Activated naive CD4-positive, alpha-beta T cell treated with anti-CD3 and anti-CD28 coated beads for 36 hours (primary cell): Measurements from ENCODE around the gene CD248. TPM values are rescaled to one million over a fixed set of nuclear protein-coding genes. Genes with fewer than 3 reads are reported as not detected.
A peak's percentile ranks its signal among the peaks of the same experiment; 100 is the strongest.
"Not testable (repeated sequence)": the region's sequence is repeated elsewhere in the genome, so short reads cannot be mapped to it uniquely, and the experiment has no call there.

Experiments used
- CTCF ChIA-PET: fragments of 350-600 bp; sonication (Branson Sonifier 250); formaldehyde crosslinking; loops from one replicate; lab custom pipeline; 2021; ENCODE audit warnings: antibody characterized with exemption; lab: Charles Lee
- DNase-seq: peaks from one replicate; pipeline ENCODE4 v3.0.0-alpha.2; 2020
- H3K27ac Mint-ChIP-seq: one replicate; pipeline ENCODE4 v1.8.0; 2021; ENCODE audit warnings: mild to moderate bottlenecking, mixed read lengths
- H3K27me3 Mint-ChIP-seq: one replicate; pipeline ENCODE4 v1.8.0; 2021; ENCODE audit warnings: low read depth, mixed read lengths
- H3K36me3 Mint-ChIP-seq: one replicate; pipeline ENCODE4 v1.8.0; 2021; ENCODE audit warnings: low read depth, mixed read lengths
- H3K4me1 Mint-ChIP-seq: one replicate; pipeline ENCODE4 v1.8.0; 2021; ENCODE audit warnings: low read depth, mixed read lengths
- H3K4me3 Mint-ChIP-seq: one replicate; pipeline ENCODE4 v1.8.0; 2021; ENCODE audit warnings: mild to moderate bottlenecking, moderate library complexity, mixed read lengths
- H3K9me3 Mint-ChIP-seq: one replicate; pipeline ENCODE4 v1.8.0; 2021; ENCODE audit warnings: mixed read lengths
- intact Hi-C: fragments of 100-400 bp; cut with micrococcal nuclease; formaldehyde crosslinking; loops from one replicate; pipeline ENCODE4 v1.15.1; 2023
- total RNA-seq, 2 experiments: library from RNA; stranded (reverse); gene quantifications; one replicate each; pipeline ENCODE4 v1.2.3, GENCODE V29; 2021

CD248 gene
- total RNA-seq, 2 experiments from 2014 or later = 0.15 to 0.26 TPM

- peak overlapping the region; percentile 17 for H3K27ac Mint-ChIP-seq
- CTCF ChIA-PET = interaction anchor here (4.1 kb wide), 1 partner anchor 12 kb away, joined by 23 read pairs; no protein-coding TSS in a partner anchor
- H3K4me3 Mint-ChIP-seq = no peak overlapping the region
- peaks cover 5% of the 10 kb centered on the region for H3K9me3 Mint-ChIP-seq
- intact Hi-C loops = no loop called here
- DNase-seq = no peak
- no peaks in the 10 kb centered on the region for H3K36me3 Mint-ChIP-seq
- H3K4me1 Mint-ChIP-seq = peaks cover 60% of the 10 kb centered on the region
- H3K27me3 Mint-ChIP-seq = no peaks in the 10 kb centered on the region
These were observed 2.0 kb downstream of the CD248 start for GRCh38 chr11:66314561-66315497.

DNA sequence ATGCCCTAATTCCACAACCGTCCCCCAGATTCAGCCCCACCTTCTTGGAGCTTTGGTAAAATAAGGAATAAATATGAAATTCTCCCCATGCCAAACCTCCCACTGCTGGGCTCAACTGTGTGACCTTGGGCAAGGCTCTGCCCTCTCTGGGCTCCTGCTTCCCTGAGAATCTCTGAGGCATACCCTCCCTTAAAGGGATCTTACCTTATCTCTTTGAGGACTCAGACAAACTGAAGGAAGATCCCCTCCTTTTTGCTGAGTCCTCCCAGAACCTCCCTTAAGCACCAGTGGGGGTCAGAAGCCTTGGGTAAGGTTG lies 2.7 kb downstream of the CD248 start:
- no peak for DNase-seq
- H3K4me3 Mint-ChIP-seq = peak overlapping the region; percentile 59
- peaks cover 54% of the 10 kb centered on the region for H3K4me1 Mint-ChIP-seq
- H3K36me3 Mint-ChIP-seq = no peaks in the 10 kb centered on the region
- peak overlapping the region; percentile 63 for H3K27ac Mint-ChIP-seq
- H3K9me3 Mint-ChIP-seq = peaks cover 2% of the 10 kb centered on the region
- CTCF ChIA-PET = interaction anchor here (1.0 to 4.1 kb wide), 2 partner anchors 13 to 18 kb away, joined by 3 to 23 read pairs; no protein-coding TSS in a partner anchor
- intact Hi-C loops = no loop called here
- H3K27me3 Mint-ChIP-seq = no peaks in the 10 kb centered on the region

- Mint-ChIP-seq H3K27ac (peak overlapping the region; percentile 93), H3K36me3 (no peaks in the 10 kb centered on the region), H3K27me3 (no peaks in the 10 kb centered on the region), H3K9me3 (no peaks in the 10 kb centered on the region), H3K4me3 (peak overlapping the region; percentile 92), H3K4me1 (peaks cover 48% of the 10 kb centered on the region)
- CTCF ChIA-PET = interaction anchor here (1.0 to 4.8 kb wide), 9 partner anchors 9 to 245 kb away, joined by 3 to 85 read pairs (median 9); partner anchors contain the start of genes B4GAT1 and BRMS1
- intact Hi-C loops = no loop called here
- no peak for DNase-seq
These were observed 3.3 kb downstream of the CD248 start for GRCh38 chr11:66313321-66314185.

- no peaks in the 10 kb centered on the region for H3K36me3 Mint-ChIP-seq
- CTCF ChIA-PET = interaction anchor here (0.6 to 4.8 kb wide), 18 partner anchors 9 to 327 kb away, joined by 3 to 85 read pairs (median 4); partner anchors contain the start of genes B4GAT1, BRMS1, MRPL11 and RIN1
- peaks cover 40% of the 10 kb centered on the region for H3K4me1 Mint-ChIP-seq
- intact Hi-C loops = loop anchor here (1.0 kb wide), 7 partner anchors 16 to 127 kb away; partner anchors contain the start of genes BRMS1, RAB1B and YIF1A
- DNase-seq = peak; percentile 99
- no peaks in the 10 kb centered on the region for H3K27me3 Mint-ChIP-seq
- H3K4me3 Mint-ChIP-seq = peak overlapping the region; percentile 92
- H3K9me3 Mint-ChIP-seq = no peaks in the 10 kb centered on the region
- peak overlapping the region; percentile 93 for H3K27ac Mint-ChIP-seq
These were observed 4.1 kb downstream of the CD248 start for GRCh38 chr11:66312549-66313320.

DNA sequence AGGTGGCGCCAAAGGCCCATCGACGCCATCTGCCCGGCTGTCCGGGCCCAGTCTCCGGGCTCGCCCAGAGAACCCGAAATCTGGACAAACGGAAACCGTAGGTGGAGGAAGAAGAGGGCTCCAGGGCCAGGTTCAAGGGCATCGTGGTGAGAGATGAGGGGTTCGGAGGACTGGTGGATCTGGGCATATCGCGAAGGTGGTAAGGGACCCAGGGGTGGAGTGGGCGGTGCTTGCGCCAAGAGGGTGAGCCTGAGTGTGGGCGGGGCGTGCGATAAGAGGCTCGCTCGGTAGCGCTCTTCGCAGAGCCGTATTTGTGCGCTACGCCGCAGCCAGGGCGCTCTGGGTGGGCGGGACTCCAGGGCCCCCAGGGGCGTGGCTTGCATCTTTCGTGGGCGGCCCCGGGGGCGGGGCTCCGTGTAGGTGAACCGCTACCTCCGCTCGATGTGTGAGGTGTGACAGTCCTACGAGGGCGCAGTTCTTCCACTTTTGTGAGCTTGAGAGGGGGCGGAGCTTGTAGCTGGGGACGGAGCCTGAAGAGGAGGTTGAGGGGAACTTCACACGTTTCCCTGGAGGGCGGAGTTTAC lies 4.8 kb downstream of the CD248 start:
- Mint-ChIP-seq H3K27me3 (no peaks in the 10 kb centered on the region), H3K27ac (peak overlapping the region; percentile 93), H3K4me3 (peak overlapping the region; percentile 92), H3K4me1 (peaks cover 33% of the 10 kb centered on the region), H3K36me3 (no peaks in the 10 kb centered on the region), H3K9me3 (no peaks in the 10 kb centered on the region)
- intact Hi-C loops = loop anchor here (1.0 kb wide), 7 partner anchors 16 to 127 kb away; partner anchors contain the start of genes BRMS1, RAB1B and YIF1A
- peak; percentile 96 for DNase-seq
- CTCF ChIA-PET = interaction anchor here (0.6 to 4.8 kb wide), 34 partner anchors 10 to 617 kb away, joined by 3 to 85 read pairs (median 4); partner anchors contain the start of genes B4GAT1, BRMS1, MRPL11 and RBM4B

DNA sequence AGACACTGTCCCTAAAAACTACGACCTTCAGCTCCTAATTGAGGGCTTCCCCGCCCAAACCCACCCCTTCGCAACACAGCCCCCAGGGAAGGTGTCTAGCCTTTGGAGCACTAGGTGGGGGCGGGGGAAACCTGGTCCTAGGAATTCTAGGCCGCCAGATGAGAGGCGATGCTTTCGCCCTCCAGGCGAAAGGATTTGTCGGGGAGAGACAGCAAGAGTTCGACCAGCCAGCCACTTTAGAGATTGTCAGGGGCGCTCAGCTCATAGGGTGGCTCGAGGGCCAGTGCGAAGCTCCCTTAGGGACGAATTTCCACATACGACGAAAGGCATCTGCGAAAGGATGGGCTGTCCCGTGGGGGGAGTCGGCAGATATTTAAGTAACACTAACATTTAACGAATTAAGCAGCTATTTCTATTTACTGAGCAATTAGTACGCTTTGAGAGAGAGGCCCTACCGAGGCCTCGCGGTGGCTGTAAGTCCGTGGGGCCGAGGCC lies 5.3 kb downstream of the CD248 start:
- Mint-ChIP-seq H3K4me1 (peaks cover 33% of the 10 kb centered on the region), H3K27ac (peak overlapping the region; percentile 93), H3K4me3 (peak overlapping the region; percentile 92), H3K9me3 (no peaks in the 10 kb centered on the region), H3K36me3 (no peaks in the 10 kb centered on the region), H3K27me3 (no peaks in the 10 kb centered on the region)
- CTCF ChIA-PET = interaction anchor here (0.6 to 4.8 kb wide), 33 partner anchors 10 to 617 kb away, joined by 3 to 85 read pairs (median 4); partner anchors contain the start of genes B4GAT1, BRMS1, MRPL11 and RBM4B
- no peak for DNase-seq
- intact Hi-C loops = no loop called here

DNA sequence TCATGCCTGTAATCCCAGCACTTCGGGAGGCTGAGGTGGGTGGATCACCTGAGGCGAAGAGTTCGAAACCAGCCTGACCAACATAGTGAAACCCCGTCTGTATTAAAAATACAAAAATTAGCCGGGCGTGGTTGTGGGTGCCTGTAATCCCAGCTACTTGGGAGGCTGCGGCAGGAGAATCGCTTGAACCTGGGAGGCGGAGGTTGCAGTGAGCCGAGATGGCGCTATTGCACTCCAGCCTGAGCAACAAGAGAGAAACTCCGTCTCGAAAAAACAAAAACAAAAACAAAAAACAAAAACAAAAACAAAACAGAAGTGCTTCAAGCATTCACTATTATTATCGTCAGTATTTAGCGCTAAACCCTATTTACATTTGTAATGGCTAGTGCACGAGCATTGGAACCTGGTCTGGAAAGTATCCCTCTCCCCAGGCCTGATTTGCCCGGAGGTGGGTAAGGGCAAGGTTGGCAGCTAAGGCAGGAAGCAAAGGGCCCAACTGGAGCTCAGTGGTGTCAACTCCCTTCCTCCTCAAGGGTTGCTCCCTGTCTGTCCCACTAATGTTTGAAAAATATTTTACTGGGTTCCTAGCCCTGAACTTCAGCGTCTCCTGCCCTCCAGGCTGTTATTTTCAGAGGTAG lies 5.9 kb downstream of the CD248 start:
- H3K36me3 Mint-ChIP-seq, H3K27ac Mint-ChIP-seq, H3K9me3 Mint-ChIP-seq, DNase-seq, intact Hi-C loops, H3K27me3 Mint-ChIP-seq, H3K4me3 Mint-ChIP-seq: not testable (repeated sequence)
- CTCF ChIA-PET = interaction anchor here (0.6 to 4.8 kb wide), 28 partner anchors 9 to 439 kb away, joined by 3 to 85 read pairs (median 4); partner anchors contain the start of genes B4GAT1, BRMS1, RBM4B and RIN1
- peaks cover 28% of the 10 kb centered on the region for H3K4me1 Mint-ChIP-seq

DNA sequence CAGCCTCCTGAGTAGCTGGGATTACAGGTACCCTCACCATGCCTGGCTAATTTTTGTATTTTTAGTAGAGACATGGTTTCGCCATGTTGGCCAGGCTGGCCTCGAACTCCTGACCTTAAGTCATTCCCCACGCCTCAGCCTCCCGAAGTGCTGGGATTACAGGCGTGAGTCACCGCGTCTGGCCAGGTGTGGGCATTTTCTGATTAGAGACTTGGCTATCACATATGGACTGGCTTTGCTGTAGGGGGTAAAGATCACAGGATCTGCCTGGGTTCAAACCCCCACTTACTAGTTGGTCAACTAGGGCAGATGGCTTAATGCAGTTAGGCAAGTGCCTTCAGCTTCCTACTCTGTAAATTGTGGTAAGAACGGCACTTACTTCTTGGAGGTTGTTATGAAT lies 6.5 kb downstream of the CD248 start:
- intact Hi-C loops = no loop called here
- H3K36me3 Mint-ChIP-seq = no peaks in the 10 kb centered on the region
- CTCF ChIA-PET = interaction anchor here (4.1 to 4.8 kb wide), 2 partner anchors 16 to 78 kb away, joined by 23 to 85 read pairs; no protein-coding TSS in a partner anchor
- no peaks in the 10 kb centered on the region for H3K9me3 Mint-ChIP-seq
- no peak overlapping the region for H3K4me3 Mint-ChIP-seq
- no peak for DNase-seq
- H3K27ac Mint-ChIP-seq = no peak overlapping the region
- H3K4me1 Mint-ChIP-seq = peaks cover 23% of the 10 kb centered on the region
- H3K27me3 Mint-ChIP-seq = no peaks in the 10 kb centered on the region

DNA sequence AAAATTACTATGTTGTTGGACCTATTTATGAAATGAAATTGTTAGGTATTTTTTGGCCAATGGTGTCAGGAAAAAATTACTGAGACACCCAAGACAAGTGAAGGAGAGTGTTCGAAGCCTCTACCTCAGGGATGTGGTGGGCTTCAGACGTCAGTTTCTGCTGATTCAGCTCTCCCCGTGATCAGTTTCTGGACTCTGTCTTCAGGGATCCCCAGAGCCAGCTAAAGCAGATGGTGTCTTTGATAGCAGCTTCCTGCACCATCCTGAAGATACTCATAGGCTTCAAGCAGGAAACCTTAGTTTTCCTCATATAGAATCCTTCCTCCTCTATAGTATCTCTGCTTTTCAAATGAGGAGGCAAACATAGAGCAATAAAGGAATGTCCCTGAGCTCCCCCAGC lies 7.4 kb downstream of the CD248 start:
- H3K27me3 Mint-ChIP-seq = no peaks in the 10 kb centered on the region
- no peak overlapping the region for H3K27ac Mint-ChIP-seq
- CTCF ChIA-PET = interaction anchor here (4.8 kb wide), 1 partner anchor 79 kb away, joined by 85 read pairs; no protein-coding TSS in a partner anchor
- H3K36me3 Mint-ChIP-seq = no peaks in the 10 kb centered on the region
- peaks cover 16% of the 10 kb centered on the region for H3K4me1 Mint-ChIP-seq
- DNase-seq = no peak
- intact Hi-C loops = no loop called here
- no peak overlapping the region for H3K4me3 Mint-ChIP-seq
- no peaks in the 10 kb centered on the region for H3K9me3 Mint-ChIP-seq

- no peaks in the 10 kb centered on the region for H3K36me3 Mint-ChIP-seq
- H3K27me3 Mint-ChIP-seq = no peaks in the 10 kb centered on the region
- H3K27ac Mint-ChIP-seq = no peak overlapping the region
- no peak for DNase-seq
- no peaks in the 10 kb centered on the region for H3K4me1 Mint-ChIP-seq
- H3K4me3 Mint-ChIP-seq = no peak overlapping the region
- no peaks in the 10 kb centered on the region for H3K9me3 Mint-ChIP-seq
- intact Hi-C loops = no loop called here
- CTCF ChIA-PET = interaction anchor here (0.6 to 2.9 kb wide), 4 partner anchors 9 to 129 kb away, joined by 3 to 10 read pairs (median 4); no protein-coding TSS in a partner anchor
These were observed 14.2 kb downstream of the CD248 start for GRCh38 chr11:66302656-66303055.
